Psoas muscle (tissue), 8 donors: ENCODE results near the gene PLGRKT. TPM values are rescaled to one million over a fixed set of nuclear protein-coding genes. Genes with fewer than 3 reads are reported as not detected.

Experiments used
- ATAC-seq, 4 donors: fragments of 200-7000 bp; cut with Tn5 transposase; one replicate each; pipeline ENCODE4 v1.9.1; 2020; ENCODE audit warnings: moderate library complexity in 3 of 4, mild to moderate bottlenecking in 2 of 4
- DNase-seq, 2 donors: peaks; one replicate each; pipeline ENCODE4 v3.0.0-alpha.2; 2020
- H3K27ac ChIP-seq: fragments of 200-600 bp; one replicate; pipeline ENCODE4 v1.8.0; 2022
- H3K27me3 ChIP-seq, 3 donors: fragments of 200-600 bp in 1 of 3; one replicate each; pipeline versions ENCODE4 v1.6.1 to v1.8.0; 2013 to 2022; ENCODE audit warnings: low read length in 2 of 3, mild to moderate bottlenecking in 2 of 3, moderate library complexity in 1 of 3; ENCODE audit not compliant: insufficient read depth in 3 of 3
- H3K36me3 ChIP-seq, 2 donors: fragments of 200-600 bp in 1 of 2; one replicate each; pipeline versions ENCODE4 v1.6.1 to v1.8.0; 2013 to 2022; ENCODE audit warnings: low read depth in 1 of 2, mild to moderate bottlenecking in 1 of 2, moderate library complexity in 1 of 2; ENCODE audit not compliant: insufficient read depth in 1 of 2
- H3K4me1 ChIP-seq: fragments of 200-600 bp; one replicate; pipeline ENCODE4 v1.8.0; 2022
- H3K4me3 ChIP-seq: fragments of 200-600 bp; one replicate; pipeline ENCODE4 v1.8.0; 2022; ENCODE audit warnings: mild to moderate bottlenecking
- H3K9me3 ChIP-seq: fragments of 200-600 bp; one replicate; pipeline ENCODE4 v1.8.0; 2022
- CTCF ChIP-seq: fragments of 200-600 bp; IDR thresholded peaks from one replicate; pipeline ENCODE4 v1.8.0; 2022; ENCODE audit warnings: antibody characterized with exemption
- WGBS, 3 donors: extraction: QIAGEN DNeasy Blood & Tissue Kit; methylation state at CpG; one replicate each; pipeline versions ENCODE4 v1.1.6 to v1.1.7; 2013; 5-methylcytosine and 5-hydroxymethylcytosine counted together
- intact Hi-C, 2 donors: fragments of 100-400 bp; cut with DNase I; formaldehyde crosslinking; loops; one replicate each; pipeline versions ENCODE4 v1.11.0 to v1.14.2; 2022
- polyA plus RNA-seq, 3 donors: library from polyadenylated mRNA; stranded (reverse); fragments of 200-250 nt; gene quantifications; one replicate each; pipeline ENCODE4 v1.2.3, GENCODE V29; 2013
- total RNA-seq, 4 donors: library from RNA; stranded (reverse); fragmentation: NEBNext Ultra II Directional in 2 of 4; extraction: Animal tissue kit (Norgen Biotek cat#: 25700) in 2 of 4; gene quantifications; one replicate each; pipeline versions ENCODE4 v1.2.1 to v1.2.4, GENCODE V29; 2021 to 2023
- donor health status: healthy with polysubstance abuse.
- donor health status: DM: no; HTN: no; CAD: no; lungs with moderate emphysema.
- donor health status: Bipolar disorder and iron deficiency.
- donor health status: healthy.
- donor health status: DM: yes; HTN: yes; CAD: no.
- donor health status: DM: no; HTN: no; CAD: no.
- donor health status: DM: no; HTN: no; CAD: no.
- donor health status: DM: yes; HTN: yes; CAD: no.

The PLGRKT gene
- total and polyA plus RNA-seq, 7 donors: 21.4 to 50.4 (median 26.4) TPM

DNA sequence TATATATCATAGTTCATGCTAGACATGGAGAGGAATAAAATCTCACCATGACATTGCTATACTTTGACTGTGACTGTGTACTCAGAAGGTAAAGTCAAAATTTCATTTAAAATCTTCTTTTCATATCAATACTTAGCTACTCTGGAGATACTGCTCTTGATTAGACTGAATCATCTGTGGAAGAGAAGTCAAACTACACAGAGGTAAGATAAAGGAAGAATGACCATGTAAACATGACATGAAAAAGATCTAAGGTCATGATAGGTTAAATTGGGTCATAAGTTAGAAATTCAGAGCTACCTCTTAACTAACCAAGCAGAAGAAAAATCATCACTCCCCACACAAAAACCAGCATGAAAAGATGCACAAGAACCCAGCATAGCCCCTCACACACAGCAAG, 53.3 kb downstream of the PLGRKT start:
- no peak overlapping the region for H3K27ac ChIP-seq
- H3K4me1 ChIP-seq: no peaks in the 10 kb centered on the region
- H3K27me3 ChIP-seq: no peaks in the 10 kb centered on the region
- no peak for DNase-seq
- H3K4me3 ChIP-seq: no peak overlapping the region
- intact Hi-C loops: no loop called here
- TF ChIP-seq CTCF: no peak
- H3K36me3 ChIP-seq: no peaks in the 10 kb centered on the region
- H3K9me3 ChIP-seq: no peaks in the 10 kb centered on the region
- ATAC-seq: no peak

GRCh38 chr9:5382479-5382878, 55.2 kb downstream of the PLGRKT start:
- H3K4me1 ChIP-seq: no peaks in the 10 kb centered on the region
- 84 to 91% (median 88%) methylated on average over 3 of the region's 3 CpGs for WGBS, 3 donors
- H3K9me3 ChIP-seq: no peaks in the 10 kb centered on the region
- TF ChIP-seq CTCF: no peak
- DNase-seq (no peak), ATAC-seq (no peak)
- intact Hi-C loops: no loop called here
- no peak overlapping the region for H3K4me3 ChIP-seq
- no peaks in the 10 kb centered on the region for H3K36me3 ChIP-seq
- H3K27ac ChIP-seq: no peak overlapping the region
- no peaks in the 10 kb centered on the region for H3K27me3 ChIP-seq

DNA sequence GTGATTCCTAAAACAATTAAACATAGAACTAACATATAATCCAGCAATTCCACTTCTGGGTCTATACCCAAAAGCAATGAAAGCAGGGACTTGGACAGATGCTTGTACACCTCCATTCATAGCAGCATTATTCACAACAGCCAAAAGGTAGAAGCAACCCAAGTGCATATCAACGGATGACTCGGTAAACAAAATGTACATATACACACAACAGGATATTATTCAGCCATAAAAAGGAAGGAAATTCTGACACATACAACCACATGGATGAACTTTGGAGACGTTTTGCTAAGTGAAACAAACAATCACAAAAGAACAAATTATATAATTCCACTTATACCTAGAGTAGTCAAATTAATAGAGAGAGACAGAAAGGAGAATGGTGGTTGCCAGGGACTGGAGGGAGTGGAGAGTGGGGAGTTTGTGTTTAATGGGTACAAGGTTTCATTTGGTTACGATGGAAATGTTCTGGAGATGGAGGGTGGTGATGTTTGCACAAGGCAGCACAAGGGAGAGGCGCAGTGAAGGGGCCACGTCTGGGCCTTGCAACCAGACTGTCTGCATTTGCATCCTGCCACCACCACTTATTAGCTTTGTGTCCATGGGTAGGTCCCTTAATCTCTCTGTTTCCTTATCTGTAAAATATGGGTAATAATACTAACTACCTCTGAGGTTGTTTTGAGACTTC, 61.8 kb downstream of the PLGRKT start:
- WGBS, 3 donors: 84 to 88% (median 86%) methylated on average over 6 of the region's 6 CpGs
- H3K27me3 ChIP-seq: no peaks in the 10 kb centered on the region

GRCh38 chr9:5375091-5375490, 62.6 kb downstream of the PLGRKT start:
- ATAC-seq (no peak), DNase-seq (no peak)
- no peak for TF ChIP-seq CTCF
- WGBS, 3 donors: 44 to 89% (median 84%) methylated on average over 1 of the region's 1 CpG
- H3K4me1 ChIP-seq: no peaks in the 10 kb centered on the region
- H3K27ac ChIP-seq: no peak overlapping the region
- H3K9me3 ChIP-seq: no peaks in the 10 kb centered on the region
- peaks cover 0 to 2% of the 10 kb centered on the region in 2 donors for H3K36me3 ChIP-seq
- no peaks in the 10 kb centered on the region for H3K27me3 ChIP-seq
- H3K4me3 ChIP-seq: no peak overlapping the region
- intact Hi-C loops: no loop called here

More for the DNA sequence above, 61.8 kb downstream of the PLGRKT start:
- ATAC-seq (no peak), DNase-seq (no peak)
- Histone ChIP-seq H3K27ac (no peak overlapping the region), H3K36me3 (peaks cover 0 to 2% of the 10 kb centered on the region in 2 donors), H3K4me3 (no peak overlapping the region), H3K9me3 (no peaks in the 10 kb centered on the region), H3K4me1 (no peaks in the 10 kb centered on the region)
- intact Hi-C loops: no loop called here
- TF ChIP-seq CTCF: no peak
